Keratinocyte (primary cell): ENCODE measurements around the gene DNLZ. TPM values are rescaled to one million over a fixed set of nuclear protein-coding genes. Genes with fewer than 3 reads are reported as not detected.

Experiments used
- DNase-seq: peaks from one replicate; pipeline ENCODE4 v3.0.0-alpha.2; 2011; ENCODE audit warnings: low read depth, missing footprints, low spot score
- FAIRE-seq: peaks from 2 replicates; lab custom pipeline; 2011; peaks lifted over from hg19 to GRCh38; lab: Jason Lieb, UNC
- H2AFZ ChIP-seq: 2 replicates; pipeline ENCODE4 v1.6.0; 2012; ENCODE audit warnings: low read length, control low read depth, inconsistent platforms; ENCODE audit not compliant: control insufficient read depth
- H3K27ac ChIP-seq: 2 replicates; pipeline ENCODE4 v1.5.1; 2011; ENCODE audit warnings: low read length; ENCODE audit not compliant: control insufficient read depth, insufficient read depth
- H3K27me3 ChIP-seq: 3 replicates; pipeline ENCODE4 v1.6.0; 2011; ENCODE audit warnings: low read length; ENCODE audit not compliant: control insufficient read depth, insufficient read depth; ENCODE audit errors: extremely low read depth
- H3K36me3 ChIP-seq, 2 experiments: 2 replicates in 1 of 2; 3 replicates in 1 of 2; pipeline ENCODE4 v1.5.1; 2011; ENCODE audit warnings: low read length in 2 of 2, mild to moderate bottlenecking in 1 of 2; ENCODE audit not compliant: control insufficient read depth in 2 of 2, insufficient read depth in 2 of 2; ENCODE audit errors: extremely low read depth in 1 of 2
- H3K4me1 ChIP-seq: 3 replicates; pipeline ENCODE4 v1.5.1; 2011; ENCODE audit warnings: low read length; ENCODE audit not compliant: control insufficient read depth, insufficient read depth; ENCODE audit errors: extremely low read depth
- H3K4me2 ChIP-seq: 3 replicates; pipeline ENCODE4 v1.6.0; 2011; ENCODE audit warnings: low read depth, low read length; ENCODE audit not compliant: control insufficient read depth, insufficient read depth; ENCODE audit errors: extremely low read depth
- H3K4me3 ChIP-seq, 3 experiments: fragments of 200-600 bp in 1 of 3; sonication (generic) in 1 of 3; 2 replicates in 2 of 3; 3 replicates in 1 of 3; pipeline ENCODE4 v1.5.1; 2011 to 2016; ENCODE audit warnings: low read length in 3 of 3, mild to moderate bottlenecking in 3 of 3, control low read depth in 2 of 3, inconsistent platforms in 1 of 3, low read depth in 1 of 3, mixed read lengths in 1 of 3, mixed run types in 1 of 3, moderate library complexity in 1 of 3; ENCODE audit not compliant: control insufficient read depth in 2 of 3, insufficient read depth in 2 of 3; ENCODE audit errors: extremely low read depth in 1 of 3
- H3K79me2 ChIP-seq: 2 replicates; pipeline ENCODE4 v1.6.0; 2012; ENCODE audit warnings: low read length; ENCODE audit not compliant: control insufficient read depth, insufficient read depth
- H3K9ac ChIP-seq: 3 replicates; pipeline ENCODE4 v1.6.0; 2011; ENCODE audit warnings: low read length; ENCODE audit not compliant: control insufficient read depth, insufficient read depth; ENCODE audit errors: extremely low read depth
- H3K9me1 ChIP-seq: 3 replicates; pipeline ENCODE4 v1.6.0; 2011; ENCODE audit warnings: low read length; ENCODE audit not compliant: control insufficient read depth, insufficient read depth; ENCODE audit errors: extremely low read depth
- H3K9me3 ChIP-seq: 2 replicates; pipeline ENCODE4 v1.5.1; 2012; ENCODE audit warnings: low read depth, low read length; ENCODE audit not compliant: control insufficient read depth
- H4K20me1 ChIP-seq: 3 replicates; pipeline ENCODE4 v1.6.0; 2011; ENCODE audit warnings: low read length; ENCODE audit not compliant: control insufficient read depth, insufficient read depth; ENCODE audit errors: extremely low read depth
- CTCF ChIP-seq, 3 experiments: IDR thresholded peaks in 1 of 3; conservative IDR thresholded peaks in 1 of 3; optimal IDR thresholded peaks in 1 of 3; 2 replicates in 2 of 3; 3 replicates in 1 of 3; pipeline versions ENCODE3 to v1.5.1; 2011; ENCODE audit warnings: low read length in 3 of 3, mild to moderate bottlenecking in 3 of 3, moderate library complexity in 2 of 3, control low read depth in 1 of 3, inconsistent platforms in 1 of 3; ENCODE audit not compliant: insufficient read depth in 2 of 3; ENCODE audit errors: extremely low read depth in 1 of 3
- EZH2 ChIP-seq: IDR thresholded peaks from one replicate; pipeline ENCODE4 v1.6.1; 2012; ENCODE audit warnings: inconsistent platforms, mild to moderate bottlenecking, low read length, moderate library complexity
- dilution Hi-C: fragments of 300-500 bp; cut with MboI; formaldehyde crosslinking; loops from one replicate; pipeline ENCODE4 v1.7.0; 2020; ENCODE audit warnings: low sequenced_read_pairs; ENCODE audit not compliant: extremely low pct_ligation_motif_present
- polyA plus RNA-seq, 5 experiments: library from polyadenylated mRNA; depleted of rRNA in 3 of 5; stranded (reverse) in 3 of 5; stranded (forward) in 1 of 5; unstranded in 1 of 5; fragments of >200 nt; gene quantifications; 1 replicate in 1 of 5; 2 replicates in 3 of 5; 3 replicates in 1 of 5; pipeline versions ENCODE4 v1.2.1 to v1.2.3, GENCODE V29; 2011 to 2012; ENCODE audit warnings: missing spikeins in 2 of 5, low read depth in 1 of 5, low replicate concordance in 1 of 5

Gene DNLZ
- polyA plus RNA-seq, 1 donor (not counting 4 experiments of a cell fraction or from before 2014, with no cell fraction given) = 6.7 TPM

GRCh38 chr9:136325358-136325757 lies 38.2 kb downstream of the DNLZ start:
- Histone ChIP-seq H3K27me3 (peaks cover 26% of the 10 kb centered on the region), H3K36me3 (no peaks in the 10 kb centered on the region), H3K4me1 (peaks cover 20% of the 10 kb centered on the region), H3K9me3 (peaks cover 2% of the 10 kb centered on the region), H3K9ac (no peak overlapping the region), H3K79me2 (no peaks in the 10 kb centered on the region), H3K4me3 (no peak overlapping the region), H3K9me1 (no peaks in the 10 kb centered on the region), H4K20me1 (no peaks in the 10 kb centered on the region), H3K27ac (no peak overlapping the region), H2AFZ (no peak overlapping the region), H3K4me2 (no peak overlapping the region)
- DNase-seq (no peak), FAIRE-seq (no peak)
- dilution Hi-C loops = no loop called here
- TF ChIP-seq EZH2 (no peak), CTCF (optimal IDR thresholded peaks at IDR 0.05 in 1 of 3, IDR thresholded peaks at IDR 0.05 in 1 of 3, conservative IDR thresholded peaks at IDR 0.05 in 1 of 3; ENCODE audit: extremely low read depth in 1 of 3, insufficient read depth in 2 of 3, low read length in 3 of 3) (no peak)

- Histone ChIP-seq H3K79me2 (no peaks in the 10 kb centered on the region), H3K4me1 (peaks cover 20% of the 10 kb centered on the region), H3K9me1 (no peaks in the 10 kb centered on the region), H3K4me3 (no peak overlapping the region), H3K4me2 (no peak overlapping the region), H3K9ac (no peak overlapping the region), H3K9me3 (peaks cover 2% of the 10 kb centered on the region), H3K36me3 (no peaks in the 10 kb centered on the region), H4K20me1 (no peaks in the 10 kb centered on the region), H3K27ac (no peak overlapping the region), H3K27me3 (peaks cover 26% of the 10 kb centered on the region), H2AFZ (no peak overlapping the region)
- TF ChIP-seq CTCF (optimal IDR thresholded peaks at IDR 0.05 in 1 of 3, IDR thresholded peaks at IDR 0.05 in 1 of 3, conservative IDR thresholded peaks at IDR 0.05 in 1 of 3; ENCODE audit: extremely low read depth in 1 of 3, insufficient read depth in 2 of 3, low read length in 3 of 3) (no peak), EZH2 (no peak)
- FAIRE-seq (no peak), DNase-seq (no peak)
- dilution Hi-C loops = no loop called here
Observed at GRCh38 chr9:136324501-136325300, 38.8 kb downstream of the DNLZ start.
